Activated CD8-positive, alpha-beta memory T cell treated with anti-CD3 and anti-CD28 coated beads, Interleukin-2, amount 50 U/mL, for 4 hours (primary cell): Measurements from ENCODE around the gene APBB3.

Source experiments
- DNase-seq: peaks from one replicate; pipeline ENCODE4 v3.0.0-alpha.2; 2020

The APBB3 gene

GRCh38 chr5:140550147-140551079 lies 14.0 kb downstream of the APBB3 start:
- no peak for DNase-seq

GRCh38 chr5:140549237-140550144 lies 14.9 kb downstream of the APBB3 start:
- DNase-seq, result no peak

GRCh38 chr5:140548791-140549190 lies 15.6 kb downstream of the APBB3 start:
- no peak for DNase-seq

GRCh38 chr5:140548300-140548688 lies 16.1 kb downstream of the APBB3 start:
- DNase-seq, result no peak

GRCh38 chr5:140547508-140548299 lies 16.7 kb downstream of the APBB3 start, which contains the start of gene EIF4EBP3:
EIF4EBP3 (plus strand) TSS chr5:140547662; CDS start chr5:140547738, 76 bp downstream.
- DNase-seq, result peak; percentile 87

- no peak for DNase-seq
These were observed 17.4 kb downstream of the APBB3 start for GRCh38 chr5:140546851-140547507.

- DNase-seq, result no peak
These were observed 18.8 kb downstream of the APBB3 start for GRCh38 chr5:140545606-140546005.

GRCh38 chr5:140544986-140545385 lies 19.4 kb downstream of the APBB3 start:
- no peak for DNase-seq

- no peak for DNase-seq
These were observed 21.4 kb downstream of the APBB3 start for GRCh38 chr5:140542972-140543371.

GRCh38 chr5:140540227-140540626 lies 24.2 kb downstream of the APBB3 start:
- no peak for DNase-seq

- DNase-seq, result no peak
These were observed 40.4 kb downstream of the APBB3 start for GRCh38 chr5:140524003-140524402.

GRCh38 chr5:140513124-140513523 lies 51.3 kb downstream of the APBB3 start:
- no peak for DNase-seq

GRCh38 chr5:140509898-140510297 lies 54.5 kb downstream of the APBB3 start:
- DNase-seq, result no peak
